Subcutaneous abdominal adipose tissue (tissue), 5 donors: ENCODE measurements around the gene CCR5AS.

Experiments used
- H3K27ac ChIP-seq: one replicate; pipeline ENCODE4 v1.7.0; 2013; ENCODE audit warnings: low read depth, mild to moderate bottlenecking, inconsistent platforms, low read length, moderate library complexity
- H3K27me3 ChIP-seq, 5 donors: one replicate each; pipeline ENCODE4 v1.7.0; 2013; ENCODE audit warnings: low read length in 5 of 5, inconsistent platforms in 1 of 5; ENCODE audit not compliant: control insufficient read depth in 5 of 5, insufficient read depth in 4 of 5
- H3K36me3 ChIP-seq, 5 donors: one replicate each; pipeline ENCODE4 v1.7.0; 2013; ENCODE audit warnings: low read length in 5 of 5; ENCODE audit not compliant: control insufficient read depth in 5 of 5, insufficient read depth in 5 of 5
- H3K4me1 ChIP-seq, 5 donors: one replicate each; pipeline ENCODE4 v1.7.0; 2013; ENCODE audit warnings: low read length in 5 of 5, mild to moderate bottlenecking in 3 of 5, moderate library complexity in 1 of 5; ENCODE audit not compliant: control insufficient read depth in 5 of 5, insufficient read depth in 5 of 5
- H3K4me3 ChIP-seq, 5 donors: one replicate each; pipeline ENCODE4 v1.7.0; 2013; ENCODE audit warnings: low read length in 5 of 5, low read depth in 1 of 5
- H3K9ac ChIP-seq, 5 donors: one replicate each; pipeline ENCODE4 v1.7.0; 2013; ENCODE audit warnings: low read length in 5 of 5, mild to moderate bottlenecking in 4 of 5, moderate library complexity in 3 of 5
- H3K9me3 ChIP-seq, 5 donors: one replicate each; pipeline ENCODE4 v1.7.0; 2013; ENCODE audit warnings: low read length in 5 of 5; ENCODE audit not compliant: control insufficient read depth in 5 of 5
- donor health status: healthy.
- donor health status: healthy.
- donor health status: healthy.
- donor health status: healthy.
- donor health status: healthy.

CCR5AS gene

GRCh38 chr3:46324036-46324435 lies 82.8 kb downstream of the CCR5AS start:
- no peak overlapping the region for H3K27ac ChIP-seq
- peaks cover 0 to 2% (median 0%) of the 10 kb centered on the region in 5 donors for H3K9me3 ChIP-seq
- H3K27me3 ChIP-seq = no peaks in the 10 kb centered on the region
- H3K4me3 ChIP-seq = no peak overlapping the region
- no peaks in the 10 kb centered on the region for H3K36me3 ChIP-seq
- no peaks in the 10 kb centered on the region for H3K4me1 ChIP-seq
- no peak overlapping the region for H3K9ac ChIP-seq

- Histone ChIP-seq H3K27me3 (no peaks in the 10 kb centered on the region), H3K9ac (no peak overlapping the region), H3K27ac (no peak overlapping the region), H3K36me3 (no peaks in the 10 kb centered on the region), H3K4me3 (no peak overlapping the region), H3K4me1 (peaks cover 0 to 1% (median 0%) of the 10 kb centered on the region in 5 donors), H3K9me3 (no peaks in the 10 kb centered on the region)
Measured at GRCh38 chr3:46321461-46322104, 85.3 kb downstream of the CCR5AS start.

DNA sequence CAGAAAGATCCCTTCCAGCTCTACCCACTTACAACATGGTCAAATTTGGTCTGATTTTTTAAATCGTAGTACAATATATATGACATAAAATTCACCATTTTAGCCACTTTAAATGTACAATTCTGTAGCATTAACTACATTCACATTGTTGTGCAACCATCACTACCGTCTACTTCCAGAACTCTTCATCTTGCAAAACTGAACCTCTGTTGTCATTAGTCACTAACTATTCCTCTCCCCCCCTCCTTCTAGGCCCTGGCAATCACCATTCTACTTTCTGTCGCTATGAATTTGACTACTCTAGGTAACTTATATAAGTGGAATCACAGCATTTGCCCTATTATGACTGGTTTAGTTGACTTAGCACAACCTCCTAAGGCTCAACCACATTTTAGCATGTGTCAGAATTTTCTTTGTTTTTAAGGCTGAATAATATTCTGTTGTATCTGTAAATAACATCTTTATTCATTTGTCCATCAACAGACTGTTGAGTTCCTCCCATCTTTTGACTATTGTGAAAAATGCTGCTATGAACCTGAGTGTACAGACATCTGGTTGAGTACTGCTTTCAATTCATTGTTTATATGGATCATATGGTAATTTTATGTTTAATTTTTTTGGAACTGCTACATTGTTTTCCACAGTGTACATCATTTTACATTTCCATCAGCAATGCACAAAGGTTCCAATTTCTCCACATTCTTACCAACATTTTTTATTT lies 88.5 kb downstream of the CCR5AS start:
- Histone ChIP-seq H3K27me3 (no peaks in the 10 kb centered on the region), H3K4me3 (no peak overlapping the region), H3K27ac (no peak overlapping the region), H3K9me3 (no peaks in the 10 kb centered on the region), H3K9ac (no peak overlapping the region), H3K4me1 (peaks cover 0 to 2% (median 0%) of the 10 kb centered on the region in 5 donors), H3K36me3 (no peaks in the 10 kb centered on the region)

GRCh38 chr3:46316206-46316605 lies 90.7 kb downstream of the CCR5AS start:
- peaks cover 0 to 7% (median 0%) of the 10 kb centered on the region in 5 donors for H3K4me1 ChIP-seq
- no peaks in the 10 kb centered on the region for H3K9me3 ChIP-seq
- no peak overlapping the region for H3K9ac ChIP-seq
- no peaks in the 10 kb centered on the region for H3K27me3 ChIP-seq
- no peaks in the 10 kb centered on the region for H3K36me3 ChIP-seq
- H3K4me3 ChIP-seq = no peak overlapping the region
- no peak overlapping the region for H3K27ac ChIP-seq

DNA sequence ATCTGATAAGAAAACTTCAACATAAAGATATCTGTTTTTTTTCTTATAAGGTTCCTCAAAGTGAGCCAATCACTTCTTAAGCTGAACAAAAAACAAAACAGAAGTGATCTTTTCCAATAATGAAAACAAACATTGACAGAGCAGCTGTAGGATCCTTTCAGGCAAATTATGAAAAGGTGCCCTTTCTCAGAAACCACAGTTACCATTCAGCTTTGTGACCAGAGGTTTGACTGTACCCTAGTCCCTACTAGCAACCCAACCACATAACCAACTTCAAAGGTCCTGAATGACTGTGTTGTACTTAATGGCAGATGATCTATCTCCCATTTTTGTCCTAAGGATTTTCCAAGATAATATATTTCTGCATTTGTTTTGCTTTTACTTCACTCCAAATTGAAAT lies 92.3 kb downstream of the CCR5AS start:
- Histone ChIP-seq H3K4me3 (no peak overlapping the region), H3K9ac (no peak overlapping the region), H3K36me3 (no peaks in the 10 kb centered on the region), H3K4me1 (peaks cover 0 to 7% (median 0%) of the 10 kb centered on the region in 5 donors), H3K27ac (no peak overlapping the region), H3K9me3 (no peaks in the 10 kb centered on the region), H3K27me3 (no peaks in the 10 kb centered on the region)
